K562 (cell line): ENCODE measurements around the gene LRRC25. TPM values are rescaled to one million over a fixed set of nuclear protein-coding genes. Genes with fewer than 3 reads are reported as not detected.

Experiments used
- CHCHD3 ChIP-seq: fragments of 250-450 bp; sonication (Bioruptor Pico); IDR thresholded peaks from 2 replicates; pipeline ENCODE4 v2.1.2; 2022; ENCODE audit warnings: mild to moderate bottlenecking
- HNRNPK ChIP-seq: fragments of 200-400 bp; formaldehyde crosslinking; IDR thresholded peaks from one replicate; pipeline ENCODE4 v1.6.1; 2018; ENCODE audit warnings: mild to moderate bottlenecking, low read depth, low read length; ENCODE audit not compliant: poor library complexity, severe bottlenecking
- HOMEZ ChIP-seq: fragments of 250-450 bp; sonication (Bioruptor Pico); IDR thresholded peaks from 2 replicates; pipeline ENCODE4 v1.4.0; 2020; ENCODE audit warnings: mild to moderate bottlenecking, moderate library complexity
- MCM2 ChIP-seq: fragments of 450-650 bp; IDR thresholded peaks from 2 replicates; pipeline ENCODE4 v1.6.1; 2017; ENCODE audit warnings: low read depth, mild to moderate bottlenecking
- NR1H2 ChIP-seq: sonication (generic); formaldehyde crosslinking; IDR thresholded peaks from 2 replicates; pipeline ENCODE4 v1.4.0; 2020; ENCODE audit warnings: mild to moderate bottlenecking, missing genetic modification reagents
- RAD21 ChIP-seq, 2 experiments: fragments of 250-450 bp in 1 of 2; fragments of 450-650 bp in 1 of 2; sonication (Bioruptor Pico) in 1 of 2; formaldehyde crosslinking in 1 of 2; IDR thresholded peaks in 1 of 2; conservative IDR thresholded peaks in 1 of 2; 2 replicates each; pipeline versions ENCODE4 v1.4.0 to v1.8.0; 2020 to 2022; ENCODE audit warnings: mild to moderate bottlenecking in 2 of 2, moderate library complexity in 1 of 2
- SIX5 ChIP-seq, 2 experiments: IDR thresholded peaks; 2 replicates each; pipeline ENCODE4 v1.6.1; 2011; ENCODE audit warnings: low read length in 2 of 2, borderline replicate concordance in 1 of 2, low read depth in 1 of 2, mild to moderate bottlenecking in 1 of 2, moderate library complexity in 1 of 2; ENCODE audit not compliant: insufficient read depth in 1 of 2
- THRA ChIP-seq: fragments of 450-650 bp; IDR thresholded peaks from 2 replicates; pipeline ENCODE4 v1.6.1; 2017; ENCODE audit warnings: mild to moderate bottlenecking, moderate library complexity
- U2AF1 ChIP-seq: fragments of 200-400 bp; formaldehyde crosslinking; optimal IDR thresholded peaks from 2 replicates; pipeline ENCODE3; 2017; ENCODE audit warnings: mild to moderate bottlenecking, low read depth, low read length, moderate library complexity
- XRCC5 ChIP-seq: fragments of 200-400 bp; formaldehyde crosslinking; IDR thresholded peaks from 2 replicates; pipeline ENCODE4 v1.6.1; 2017; ENCODE audit warnings: low read depth, mild to moderate bottlenecking, low read length
- YY1 ChIP-seq, 3 experiments: IDR thresholded peaks; 2 replicates each; pipeline ENCODE4 v1.6.1; 2011; ENCODE audit warnings: low read length in 2 of 3, mild to moderate bottlenecking in 2 of 3, moderate library complexity in 2 of 3, borderline replicate concordance in 1 of 3, control low read depth in 1 of 3, low read depth in 1 of 3; ENCODE audit not compliant: insufficient read depth in 3 of 3, insufficient replicate concordance in 2 of 3, control insufficient read depth in 1 of 3, insufficient read length in 1 of 3; ENCODE audit errors: extremely low read depth in 1 of 3
- ZNF174 ChIP-seq: fragments of 250-450 bp; sonication (Bioruptor Pico); IDR thresholded peaks from 2 replicates; pipeline ENCODE4 v1.4.0; 2020; ENCODE audit warnings: mild to moderate bottlenecking
- ZNF212 ChIP-seq: fragments of 450-650 bp; formaldehyde crosslinking; IDR thresholded peaks from 2 replicates; pipeline ENCODE4 v1.4.0; 2020; ENCODE audit warnings: mild to moderate bottlenecking
- ZNF695 ChIP-seq: fragments of 450-650 bp; formaldehyde crosslinking; IDR thresholded peaks from 2 replicates; pipeline ENCODE4 v1.4.0; 2020; ENCODE audit warnings: mild to moderate bottlenecking, moderate library complexity
- polyA plus RNA-seq, 8 experiments: library from polyadenylated mRNA; depleted of rRNA in 4 of 8; stranded (reverse) in 5 of 8; unstranded in 3 of 8; fragments of >200 nt; fragmentation: Nextera tagmentation in 2 of 8; fragmentation: Illumina TruSeq in 1 of 8; extraction: Ambion mirVana in 2 of 8; extraction: Trizol in 1 of 8; gene quantifications; 2 replicates each; pipeline versions ENCODE4 v1.2.1 to v1.2.3, GENCODE V29; 2011 to 2014; ENCODE audit warnings: inconsistent platforms in 1 of 8, missing spikeins in 1 of 8
- total RNA-seq, 7 experiments: library from RNA; depleted of rRNA in 6 of 7; stranded (reverse); fragments of >200 nt in 6 of 7; fragmentation: Illumina TruSeq in 2 of 7; extraction: Trizol in 2 of 7; gene quantifications; 2 replicates each; pipeline versions ENCODE4 v1.2.1 to v1.2.3, GENCODE V29; 2011 to 2021; ENCODE audit warnings: low replicate concordance in 1 of 7
- TF ChIP-seq, protein P1 (sequence below): sonication (generic); formaldehyde crosslinking; IDR thresholded peaks from 2 replicates; pipeline ENCODE4 v1.8.0; 2023; ENCODE audit warnings: mild to moderate bottlenecking, missing genetic modification reagents

LRRC25 gene
- total and polyA plus RNA-seq, 9 of the 15 experiments (the other 6 are each of a cell fraction or from before 2014, with no cell fraction given): 0.07 to 0.36 (median 0.10) TPM; not detected in 3

DNA sequence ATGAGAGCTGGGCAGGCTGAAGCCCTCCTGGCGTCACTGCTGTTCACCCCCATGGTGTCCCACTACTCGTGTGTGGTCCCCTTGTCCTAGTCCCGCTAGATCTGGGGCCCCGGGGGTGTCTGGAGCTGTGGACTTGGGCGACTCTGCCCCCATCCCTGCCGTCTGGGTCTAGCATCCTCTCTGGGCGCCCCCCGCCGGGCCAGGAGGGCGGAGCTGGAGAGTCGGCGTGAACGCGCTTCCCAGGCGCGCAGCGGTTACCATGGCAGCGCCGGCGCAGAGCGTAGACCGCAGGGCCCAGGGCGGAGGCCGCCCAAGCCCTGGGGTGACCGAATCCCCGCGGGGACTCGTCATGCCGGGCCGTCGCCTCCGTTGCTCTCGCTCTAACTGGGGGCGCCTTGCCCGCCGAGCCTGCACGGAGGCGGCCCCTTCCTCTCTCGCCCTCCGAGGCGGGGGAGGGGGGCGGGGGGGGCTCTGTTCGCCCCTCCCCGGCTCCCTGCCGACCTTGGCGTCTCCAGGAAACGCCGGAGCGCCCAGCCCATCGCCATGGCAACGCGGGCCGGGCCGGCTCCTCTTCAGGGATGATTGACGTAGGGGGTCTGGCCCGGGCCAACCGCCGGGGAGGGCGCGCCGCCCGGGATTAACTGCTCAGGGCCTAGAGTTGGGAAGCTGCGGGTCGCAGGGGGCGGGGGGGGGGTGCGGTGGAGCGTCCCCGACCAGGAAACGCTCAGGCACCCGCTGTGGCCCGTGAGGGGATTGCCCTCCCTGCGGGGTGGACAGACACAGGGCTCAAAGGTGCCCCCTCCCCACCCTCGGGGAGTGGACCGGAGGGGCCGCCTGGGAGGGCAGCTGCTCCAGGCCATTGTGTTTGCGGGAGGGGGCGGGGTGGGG lies 31.6 kb upstream of the LRRC25 start (continued):
- no peak for TF ChIP-seq XRCC5
- TF ChIP-seq THRA: no peak
- no peak for TF ChIP-seq ZNF174 (CRISPR knock-in tag)
- no peak for TF ChIP-seq HOMEZ (CRISPR knock-in tag)
- no peak for TF ChIP-seq CHCHD3 (CRISPR knock-in tag)
- TF ChIP-seq U2AF1: peak; percentile 57
- TF ChIP-seq HNRNPK: no peak
- TF ChIP-seq, protein P1, sequence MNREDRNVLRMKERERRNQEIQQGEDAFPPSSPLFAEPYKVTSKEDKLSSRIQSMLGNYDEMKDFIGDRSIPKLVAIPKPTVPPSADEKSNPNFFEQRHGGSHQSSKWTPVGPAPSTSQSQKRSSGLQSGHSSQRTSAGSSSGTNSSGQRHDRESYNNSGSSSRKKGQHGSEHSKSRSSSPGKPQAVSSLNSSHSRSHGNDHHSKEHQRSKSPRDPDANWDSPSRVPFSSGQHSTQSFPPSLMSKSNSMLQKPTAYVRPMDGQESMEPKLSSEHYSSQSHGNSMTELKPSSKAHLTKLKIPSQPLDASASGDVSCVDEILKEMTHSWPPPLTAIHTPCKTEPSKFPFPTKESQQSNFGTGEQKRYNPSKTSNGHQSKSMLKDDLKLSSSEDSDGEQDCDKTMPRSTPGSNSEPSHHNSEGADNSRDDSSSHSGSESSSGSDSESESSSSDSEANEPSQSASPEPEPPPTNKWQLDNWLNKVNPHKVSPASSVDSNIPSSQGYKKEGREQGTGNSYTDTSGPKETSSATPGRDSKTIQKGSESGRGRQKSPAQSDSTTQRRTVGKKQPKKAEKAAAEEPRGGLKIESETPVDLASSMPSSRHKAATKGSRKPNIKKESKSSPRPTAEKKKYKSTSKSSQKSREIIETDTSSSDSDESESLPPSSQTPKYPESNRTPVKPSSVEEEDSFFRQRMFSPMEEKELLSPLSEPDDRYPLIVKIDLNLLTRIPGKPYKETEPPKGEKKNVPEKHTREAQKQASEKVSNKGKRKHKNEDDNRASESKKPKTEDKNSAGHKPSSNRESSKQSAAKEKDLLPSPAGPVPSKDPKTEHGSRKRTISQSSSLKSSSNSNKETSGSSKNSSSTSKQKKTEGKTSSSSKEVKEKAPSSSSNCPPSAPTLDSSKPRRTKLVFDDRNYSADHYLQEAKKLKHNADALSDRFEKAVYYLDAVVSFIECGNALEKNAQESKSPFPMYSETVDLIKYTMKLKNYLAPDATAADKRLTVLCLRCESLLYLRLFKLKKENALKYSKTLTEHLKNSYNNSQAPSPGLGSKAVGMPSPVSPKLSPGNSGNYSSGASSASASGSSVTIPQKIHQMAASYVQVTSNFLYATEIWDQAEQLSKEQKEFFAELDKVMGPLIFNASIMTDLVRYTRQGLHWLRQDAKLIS (CRISPR knock-in tag): 0 out of 2 replicates have a peak, but pooled peaks have one; percentile 31
- peak in 1 of 3 experiments; percentile 8 for TF ChIP-seq YY1 (IDR thresholded peaks at IDR 0.05; ENCODE audit: borderline replicate concordance in 1 of 3, control insufficient read depth in 1 of 3, extremely low read depth in 1 of 3, insufficient read depth in 3 of 3, insufficient read length in 1 of 3, insufficient replicate concordance in 2 of 3, low read depth in 1 of 3, low read length in 2 of 3)
- TF ChIP-seq ZNF695 (CRISPR knock-in tag): no peak
- TF ChIP-seq NR1H2 (CRISPR knock-in tag): no peak
- TF ChIP-seq MCM2: no peak
- no peak for TF ChIP-seq ZNF212 (CRISPR knock-in tag)
- no peak for TF ChIP-seq SIX5 (IDR thresholded peaks at IDR 0.05; ENCODE audit: borderline replicate concordance in 1 of 2, insufficient read depth in 1 of 2, low read depth in 1 of 2, low read length in 2 of 2)
- no peak for TF ChIP-seq RAD21 (CRISPR knock-in tag; conservative IDR thresholded peaks at IDR 0.05 in 1 of 2, IDR thresholded peaks at IDR 0.05 in 1 of 2)
